SK-N-MC (cell line): Measurements from ENCODE around the gene PDP2.

Experiments used
- EZH2 ChIP-seq: fragments of 200-600 bp; sonication (generic); IDR thresholded peaks from one replicate; pipeline ENCODE4 v1.6.1; 2017; ENCODE audit warnings: antibody characterized with exemption
- FOXP2 ChIP-seq: optimal IDR thresholded peaks from 2 replicates; pipeline ENCODE3; 2011; ENCODE audit warnings: mild to moderate bottlenecking, moderate library complexity; ENCODE audit not compliant: insufficient read depth; ENCODE audit errors: extremely low read length, control extremely low read depth
- POLR2AphosphoS5 ChIP-seq: IDR thresholded peaks from 2 replicates; pipeline ENCODE4 v1.6.1; 2012; ENCODE audit warnings: mild to moderate bottlenecking, low read depth, low read length, borderline replicate concordance

- TF ChIP-seq EZH2 = no peak
- no peak for TF ChIP-seq POLR2AphosphoS5
- TF ChIP-seq FOXP2 = no peak
These were observed 48.5 kb downstream of the PDP2 start for GRCh38 chr16:66928702-66929388.
